ENCODE measurements around the gene SLC1A2. TPM values are rescaled to one million over a fixed set of nuclear protein-coding genes. Genes with fewer than 3 reads are reported as not detected.

The SLC1A2 gene
- total RNA-seq, 4 donors from 2014 or later, result 1.0 to 3.4 (median 2.0) TPM

GRCh38 chr11:35355102-35355749 lies 64.1 kb downstream of the SLC1A2 start:
- WGBS, result 77% methylated on average over 5 of the region's 5 CpGs
- no peaks in the 10 kb centered on the region for H3K36me3 ChIP-seq
- no peaks in the 10 kb centered on the region for H3K27me3 ChIP-seq
- H3K4me3 ChIP-seq, result no peak overlapping the region
- DNase-seq (ENCODE audit: low spot score in 2 of 2), result no peak
- TF ChIP-seq POLR2A (IDR thresholded peaks at IDR 0.05) (no peak), CTCF (IDR thresholded peaks at IDR 0.05) (no peak), POLR2AphosphoS5 (IDR thresholded peaks at IDR 0.05) (no peak), EP300 (IDR thresholded peaks at IDR 0.05) (no peak)
- H3K9me3 ChIP-seq, result no peaks in the 10 kb centered on the region
- H3K4me1 ChIP-seq, result peaks cover 13% of the 10 kb centered on the region
- no peak overlapping the region for H3K27ac ChIP-seq

GRCh38 chr11:35354644-35355043 lies 64.7 kb downstream of the SLC1A2 start:
- TF ChIP-seq CTCF (IDR thresholded peaks at IDR 0.05), result no peak
- TF ChIP-seq POLR2A (IDR thresholded peaks at IDR 0.05), result no peak
- no peak for TF ChIP-seq POLR2AphosphoS5 (IDR thresholded peaks at IDR 0.05)
- TF ChIP-seq EP300 (IDR thresholded peaks at IDR 0.05), result no peak
- Histone ChIP-seq H3K9me3 (no peaks in the 10 kb centered on the region), H3K4me1 (peaks cover 13% of the 10 kb centered on the region), H3K36me3 (no peaks in the 10 kb centered on the region), H3K4me3 (no peak overlapping the region), H3K27me3 (no peaks in the 10 kb centered on the region), H3K27ac (no peak overlapping the region)
- WGBS, result 67% methylated on average over 7 of the region's 7 CpGs
- no peak for DNase-seq (ENCODE audit: low spot score in 2 of 2)

GRCh38 chr11:35352077-35352888 lies 67.1 kb downstream of the SLC1A2 start:
- H3K4me1 ChIP-seq, result peaks cover 13% of the 10 kb centered on the region
- 59% methylated on average over 3 of the region's 3 CpGs for WGBS
- peak in 1 of 2 donors; percentile 20 for DNase-seq (ENCODE audit: low spot score in 2 of 2)
- no peaks in the 10 kb centered on the region for H3K9me3 ChIP-seq
- TF ChIP-seq EP300 (IDR thresholded peaks at IDR 0.05) (no peak), POLR2A (IDR thresholded peaks at IDR 0.05) (no peak), POLR2AphosphoS5 (IDR thresholded peaks at IDR 0.05) (no peak), CTCF (IDR thresholded peaks at IDR 0.05) (no peak)
- no peak overlapping the region for H3K4me3 ChIP-seq
- no peaks in the 10 kb centered on the region for H3K36me3 ChIP-seq
- H3K27ac ChIP-seq, result no peak overlapping the region
- H3K27me3 ChIP-seq, result no peaks in the 10 kb centered on the region

GRCh38 chr11:35349897-35350296 lies 69.5 kb downstream of the SLC1A2 start:
- WGBS, result 84% methylated on average over 4 of the region's 4 CpGs
- H3K4me3 ChIP-seq, result no peak overlapping the region
- DNase-seq (ENCODE audit: low spot score in 2 of 2), result peak in 1 of 2 donors; percentile 31
- H3K4me1 ChIP-seq, result peaks cover 13% of the 10 kb centered on the region
- no peaks in the 10 kb centered on the region for H3K9me3 ChIP-seq
- no peak overlapping the region for H3K27ac ChIP-seq
- H3K27me3 ChIP-seq, result no peaks in the 10 kb centered on the region
- no peaks in the 10 kb centered on the region for H3K36me3 ChIP-seq
- no peak for TF ChIP-seq POLR2AphosphoS5 (IDR thresholded peaks at IDR 0.05)
- no peak for TF ChIP-seq POLR2A (IDR thresholded peaks at IDR 0.05)
- no peak for TF ChIP-seq CTCF (IDR thresholded peaks at IDR 0.05)
- TF ChIP-seq EP300 (IDR thresholded peaks at IDR 0.05), result no peak
